ENCODE results near the gene RHBDF1. TPM values are rescaled to one million over a fixed set of nuclear protein-coding genes. Genes with fewer than 3 reads are reported as not detected.

Gene RHBDF1
- total RNA-seq, 1 experiment from 2014 or later: 62.9 TPM

GRCh38 chr16:76535-77272 is 4.3 kb upstream of the RHBDF1 start:
- H3K79me2 ChIP-seq (ENCODE audit: low read depth): 0 out of 2 replicates have a peak, but pooled peaks cover 3% of the 10 kb centered on the region
- peak overlapping the region; percentile 97 for H3K4me2 ChIP-seq
- H3K36me3 ChIP-seq (ENCODE audit: low read depth): no peaks in the 10 kb centered on the region
- intact Hi-C loops (cut with micrococcal nuclease; ENCODE audit: unreplicated experiment): no loop called here
- peak; percentile 40 to 81 for DNase-seq
- H3K4me1 ChIP-seq (replicated peaks; ENCODE audit: insufficient read depth): peaks cover 35% of the 10 kb centered on the region
- H3K27me3 ChIP-seq (ENCODE audit: insufficient read depth, low read depth): no peaks in the 10 kb centered on the region
- TSS peak; percentile 59 for BruUV-seq (replicated peaks)
- no peak overlapping the region for H2AFZ ChIP-seq
- H3F3A ChIP-seq (ENCODE audit: insufficient read depth, low read depth): peaks cover 39% of the 10 kb centered on the region; the same call in 1 of the 2 replicates
- ChIA-PET CTCF (interaction anchor here (0.5 to 0.7 kb wide), 2 partner anchors 10 to 276 kb away, joined by 4 read pairs; no protein-coding TSS in a partner anchor), POLR2A (ENCODE audit: unreplicated experiment) (no interaction called here)
- peak overlapping the region; percentile 2; the same call in 1 of the 2 replicates for H3K27ac ChIP-seq
- no peaks in the 10 kb centered on the region for H3K9me2 ChIP-seq (ENCODE audit: insufficient read depth)
- no peaks in the 10 kb centered on the region for H3K9me3 ChIP-seq (ENCODE audit: insufficient read depth, low read depth)
- no peak for TF ChIP-seq CTCF (conservative IDR thresholded peaks at IDR 0.05)
- TF ChIP-seq EZH2 (IDR thresholded peaks at IDR 0.05; ENCODE audit: low read depth): no peak
- peak overlapping the region; percentile 84 for H3K4me3 ChIP-seq
- no peaks in the 10 kb centered on the region for H4K20me1 ChIP-seq (ENCODE audit: insufficient read depth)

GRCh38 chr16:75580-76501 is 3.4 kb upstream of the RHBDF1 start:
- peak in 1 of 2 experiments; percentile 47 for DNase-seq
- intact Hi-C loops (cut with micrococcal nuclease; ENCODE audit: unreplicated experiment): no loop called here
- Histone ChIP-seq H3K36me3 (ENCODE audit: low read depth) (no peaks in the 10 kb centered on the region), H3F3A (ENCODE audit: insufficient read depth, low read depth) (peaks cover 39% of the 10 kb centered on the region; the same call in 1 of the 2 replicates), H3K27ac (no peak overlapping the region), H2AFZ (no peak overlapping the region), H3K27me3 (ENCODE audit: insufficient read depth, low read depth) (no peaks in the 10 kb centered on the region), H3K4me1 (replicated peaks; ENCODE audit: insufficient read depth) (peaks cover 40% of the 10 kb centered on the region), H4K20me1 (ENCODE audit: insufficient read depth) (no peaks in the 10 kb centered on the region), H3K9me3 (ENCODE audit: insufficient read depth, low read depth) (no peaks in the 10 kb centered on the region), H3K4me3 (peak overlapping the region; percentile 84; the same call in 1 of the 2 replicates), H3K9me2 (ENCODE audit: insufficient read depth) (no peaks in the 10 kb centered on the region), H3K79me2 (ENCODE audit: low read depth) (0 out of 2 replicates have a peak, but pooled peaks cover 3% of the 10 kb centered on the region), H3K4me2 (peak overlapping the region; percentile 97)
- TF ChIP-seq EZH2 (IDR thresholded peaks at IDR 0.05; ENCODE audit: low read depth) (no peak), CTCF (conservative IDR thresholded peaks at IDR 0.05) (no peak)
- ChIA-PET POLR2A (ENCODE audit: unreplicated experiment) (interaction anchor here (0.6 kb wide), 2 partner anchors 11 to 251 kb away, joined by 4 to 8 read pairs; no protein-coding TSS in a partner anchor), CTCF (interaction anchor here (0.5 kb wide), 1 partner anchor 277 kb away, joined by 4 read pairs; no protein-coding TSS in a partner anchor)
- no TSS peak for BruUV-seq (replicated peaks)

GRCh38 chr16:74747-75334 is 2.4 kb upstream of the RHBDF1 start:
- DNase-seq: no peak
- TF ChIP-seq CTCF (conservative IDR thresholded peaks at IDR 0.05): no peak
- no peak for TF ChIP-seq EZH2 (IDR thresholded peaks at IDR 0.05; ENCODE audit: low read depth)
- Histone ChIP-seq H3K9me2 (ENCODE audit: insufficient read depth) (no peaks in the 10 kb centered on the region), H2AFZ (no peak overlapping the region), H3K27ac (no peak overlapping the region), H3K4me2 (no peak overlapping the region), H3K4me1 (replicated peaks; ENCODE audit: insufficient read depth) (peaks cover 50% of the 10 kb centered on the region), H3K4me3 (no peak overlapping the region), H3K9me3 (ENCODE audit: insufficient read depth, low read depth) (no peaks in the 10 kb centered on the region), H3K36me3 (ENCODE audit: low read depth) (no peaks in the 10 kb centered on the region), H3K79me2 (ENCODE audit: low read depth) (peaks cover 5% of the 10 kb centered on the region; the same call in 1 of the 2 replicates), H3F3A (ENCODE audit: insufficient read depth, low read depth) (peaks cover 36% of the 10 kb centered on the region; the same call in 1 of the 2 replicates), H4K20me1 (ENCODE audit: insufficient read depth) (no peaks in the 10 kb centered on the region), H3K27me3 (ENCODE audit: insufficient read depth, low read depth) (no peaks in the 10 kb centered on the region)
- ChIA-PET CTCF (no interaction called here), POLR2A (ENCODE audit: unreplicated experiment) (no interaction called here)
- BruUV-seq (replicated peaks): no TSS peak
- intact Hi-C loops (cut with micrococcal nuclease; ENCODE audit: unreplicated experiment): no loop called here

Measured in PC-9 (cell line).